Stimulated activated CD4-positive, alpha-beta T cell treated with anti-CD3 and anti-CD28 coated beads, Interleukin-4, amount 100 ng/mL, for 24 hours (primary cell): ENCODE data around the gene TRAPPC1.
"Not testable (repeated sequence)": the region's sequence is repeated elsewhere in the genome, so short reads cannot be mapped to it uniquely, and the experiment has no call there.

ENCODE experiments used
- DNase-seq: peaks from one replicate; pipeline ENCODE4 v3.0.0-alpha.2; 2020

The TRAPPC1 gene

GRCh38 chr17:7931709-7932482 lies at the start of gene TRAPPC1, which contains the start of gene CNTROB:
Gene TRAPPC1 (minus strand): TSS chr17:7931946. CDS start chr17:7931829, 117 bp downstream.
Gene CNTROB (plus strand): TSS chr17:7932206. CDS start chr17:7933080, 874 bp downstream.
- DNase-seq: peak; percentile 99

- no peak for DNase-seq
Observed at GRCh38 chr17:7977805-7978204, 46.1 kb upstream of the TRAPPC1 start.

- no peak for DNase-seq
Observed at GRCh38 chr17:7977039-7977438, 45.3 kb upstream of the TRAPPC1 start.

GRCh38 chr17:7974638-7975131 lies 42.9 kb upstream of the TRAPPC1 start:
- DNase-seq: no peak

GRCh38 chr17:7972131-7972785 lies 40.5 kb upstream of the TRAPPC1 start:
- DNase-seq: no peak

- DNase-seq: no peak
Observed at GRCh38 chr17:7971651-7972050, 39.9 kb upstream of the TRAPPC1 start.

- DNase-seq: no peak
Observed at GRCh38 chr17:7969433-7969832, 37.7 kb upstream of the TRAPPC1 start.

- no peak for DNase-seq
Observed at GRCh38 chr17:7967751-7968150, 36.0 kb upstream of the TRAPPC1 start.

- no peak for DNase-seq
Observed at GRCh38 chr17:7961421-7961820, 29.7 kb upstream of the TRAPPC1 start.

GRCh38 chr17:7959503-7960253 lies 27.9 kb upstream of the TRAPPC1 start:
- DNase-seq: no peak

- no peak for DNase-seq
Observed at GRCh38 chr17:7956228-7956965, 24.7 kb upstream of the TRAPPC1 start.

GRCh38 chr17:7955414-7956227 lies 23.9 kb upstream of the TRAPPC1 start:
- no peak for DNase-seq

GRCh38 chr17:7953266-7953665 lies 21.5 kb upstream of the TRAPPC1 start:
- DNase-seq: not testable (repeated sequence)

- DNase-seq: peak; percentile 54
Observed at GRCh38 chr17:7951143-7951792, 19.5 kb upstream of the TRAPPC1 start.

GRCh38 chr17:7950578-7950977 lies 18.8 kb upstream of the TRAPPC1 start:
- no peak for DNase-seq

GRCh38 chr17:7947651-7948050 lies 15.9 kb upstream of the TRAPPC1 start:
- no peak for DNase-seq

GRCh38 chr17:7946441-7946840 lies 14.7 kb upstream of the TRAPPC1 start:
- no peak for DNase-seq

GRCh38 chr17:7945651-7946050 lies 13.9 kb upstream of the TRAPPC1 start:
- DNase-seq: no peak

GRCh38 chr17:7944326-7944725 lies 12.6 kb upstream of the TRAPPC1 start:
- DNase-seq: no peak

- no peak for DNase-seq
Observed at GRCh38 chr17:7943291-7943690, 11.5 kb upstream of the TRAPPC1 start.

GRCh38 chr17:7940743-7941142 lies 9.0 kb upstream of the TRAPPC1 start:
- DNase-seq: no peak
